Embryonic facial prominence (tissue), 1 donor: ENCODE data around the gene C5orf22.
A peak's percentile ranks its signal among the peaks of the same experiment; 100 is the strongest.
"Not testable (repeated sequence)": the region's sequence is repeated elsewhere in the genome, so short reads cannot be mapped to it uniquely, and the experiment has no call there.

Experiments used
- DNase-seq: peaks from one replicate; pipeline ENCODE4 v3.0.0-alpha.2; 2016; ENCODE audit errors: extremely low spot score

Gene C5orf22

GRCh38 chr5:31531888-31532547 is at the start of gene C5orf22, which contains the start of gene DROSHA:
Gene C5orf22, plus strand, starts transcription at chr5:31532301. Its CDS starts 92 bp downstream, at chr5:31532393.
Gene DROSHA, minus strand, starts transcription at chr5:31532093. Its CDS starts 3,034 bp downstream, at chr5:31529059.
- DNase-seq = peak; percentile 88

GRCh38 chr5:31485376-31486207 is 46.5 kb upstream of the C5orf22 start:
- DNase-seq = no peak

DNA sequence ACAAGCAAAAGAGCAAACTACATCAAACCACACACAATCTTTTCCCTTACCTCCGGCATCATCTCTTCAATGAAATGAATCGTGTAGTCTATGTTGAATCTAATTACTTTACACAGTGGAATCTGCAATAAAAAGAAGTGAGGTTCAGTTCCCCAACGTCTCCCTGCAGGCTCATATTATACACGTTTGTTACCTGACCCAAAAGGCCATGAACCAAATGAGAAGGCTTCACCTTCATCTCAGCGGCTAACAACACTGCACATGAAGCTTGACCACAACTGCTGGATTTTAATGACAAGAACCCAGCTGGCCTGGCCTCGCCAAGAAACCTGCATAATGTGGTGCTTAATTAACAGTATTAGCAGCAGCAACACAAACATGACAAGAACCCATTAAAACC is 45.7 kb upstream of the C5orf22 start:
- no peak for DNase-seq

GRCh38 chr5:31487506-31487905 is 44.6 kb upstream of the C5orf22 start:
- DNase-seq = no peak

- no peak for DNase-seq
Measured at GRCh38 chr5:31492869-31493268, 39.2 kb upstream of the C5orf22 start.

DNA sequence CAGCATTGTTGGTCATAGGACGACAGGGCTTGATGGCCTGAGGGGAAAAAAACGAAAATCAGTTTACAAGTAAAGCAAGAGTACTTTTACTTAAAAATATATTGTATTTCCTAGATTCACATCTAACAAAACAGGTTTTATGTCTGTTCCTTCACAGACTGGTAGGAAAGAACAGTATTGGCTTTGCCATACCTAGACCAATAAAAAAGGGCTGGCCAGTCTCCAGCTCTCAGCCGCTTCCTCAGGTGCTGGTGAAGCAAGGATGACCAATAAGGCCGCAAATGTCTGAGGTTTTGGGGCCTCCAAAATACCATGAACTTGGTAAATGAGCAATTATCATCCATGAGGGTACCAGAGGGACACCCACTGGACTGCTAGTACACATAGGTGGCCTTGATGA is 36.8 kb upstream of the C5orf22 start:
- DNase-seq = no peak

DNA sequence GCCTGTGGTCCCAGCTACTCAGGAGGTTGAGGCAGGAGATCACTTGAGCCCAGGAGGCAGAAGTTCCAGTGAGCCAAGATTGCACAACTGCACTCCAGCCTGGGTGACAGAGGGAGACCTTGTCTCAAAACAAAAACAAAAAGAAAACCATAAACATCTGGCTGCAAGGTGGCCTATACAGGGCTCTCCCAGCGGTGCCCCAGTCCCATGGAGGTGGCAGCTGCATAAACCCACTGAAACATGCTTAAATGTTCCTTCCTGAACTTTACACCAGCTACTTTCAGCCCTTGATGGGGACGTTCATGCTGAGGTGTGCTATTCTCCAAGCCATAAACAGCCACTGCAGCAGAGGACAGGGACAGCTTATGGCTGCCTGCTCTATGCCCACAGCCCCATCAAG is 35.8 kb upstream of the C5orf22 start:
- DNase-seq = no peak

- DNase-seq = no peak
Measured at GRCh38 chr5:31496891-31497290, 35.2 kb upstream of the C5orf22 start.

GRCh38 chr5:31500256-31500655 is 31.8 kb upstream of the C5orf22 start:
- no peak for DNase-seq

- no peak for DNase-seq
Measured at GRCh38 chr5:31502506-31502905, 29.6 kb upstream of the C5orf22 start.

DNA sequence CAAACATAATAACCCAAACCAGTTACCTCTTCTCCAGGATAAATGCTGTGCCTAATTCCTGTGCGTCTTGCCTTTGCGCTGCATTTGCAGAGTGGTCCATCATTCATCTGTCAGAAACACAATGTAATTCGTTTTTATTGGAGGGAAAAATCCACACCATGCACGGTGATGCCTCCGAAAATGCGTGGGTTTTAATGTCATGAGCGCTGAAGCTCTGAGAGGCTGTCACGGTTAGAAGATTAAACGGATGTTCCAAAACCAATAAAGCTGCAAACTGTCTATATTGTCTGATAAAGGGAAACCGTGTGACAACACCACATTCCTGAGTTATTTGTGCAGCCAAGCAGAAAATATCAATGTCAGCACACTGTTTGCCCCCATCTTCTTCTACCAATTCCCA is 27.6 kb upstream of the C5orf22 start:
- no peak for DNase-seq

- DNase-seq = no peak
Measured at GRCh38 chr5:31511305-31511704, 20.8 kb upstream of the C5orf22 start.

DNA sequence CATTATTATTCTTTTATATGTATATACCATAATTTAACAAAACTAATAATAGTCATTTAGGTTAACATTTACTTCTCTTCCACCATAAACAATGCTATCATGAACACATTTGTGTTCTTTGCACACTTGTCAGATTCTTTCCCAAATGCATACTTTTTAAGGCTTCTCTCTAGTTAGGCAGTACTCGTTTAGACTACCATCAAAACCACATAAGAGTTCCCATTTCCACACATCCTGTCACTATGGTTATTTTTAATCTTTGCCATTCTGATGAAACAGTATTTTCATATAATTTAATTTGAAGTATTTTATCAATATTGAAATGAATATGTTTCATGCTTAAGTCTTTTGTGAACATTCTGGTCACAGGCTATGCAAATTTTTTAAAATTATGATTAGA is 15.3 kb upstream of the C5orf22 start:
- no peak for DNase-seq

DNA sequence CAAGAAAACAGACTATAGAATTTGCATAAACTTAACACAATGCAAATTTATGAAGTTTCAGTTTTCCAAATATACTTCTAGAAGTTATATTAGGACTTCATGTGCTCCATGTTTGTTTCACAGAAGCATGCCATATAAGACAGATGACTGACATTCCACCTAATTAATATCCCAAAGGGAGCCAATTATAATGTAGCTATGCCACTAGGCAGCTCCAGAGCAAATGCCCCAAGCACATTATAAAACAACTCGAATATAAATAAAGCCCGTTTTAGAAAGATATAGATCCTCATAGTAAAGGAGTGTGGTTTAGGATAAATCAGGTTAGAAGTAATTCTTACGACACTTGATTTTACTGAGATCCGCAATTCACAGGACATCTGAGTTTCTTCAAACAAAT is 9.1 kb upstream of the C5orf22 start:
- no peak for DNase-seq

DNA sequence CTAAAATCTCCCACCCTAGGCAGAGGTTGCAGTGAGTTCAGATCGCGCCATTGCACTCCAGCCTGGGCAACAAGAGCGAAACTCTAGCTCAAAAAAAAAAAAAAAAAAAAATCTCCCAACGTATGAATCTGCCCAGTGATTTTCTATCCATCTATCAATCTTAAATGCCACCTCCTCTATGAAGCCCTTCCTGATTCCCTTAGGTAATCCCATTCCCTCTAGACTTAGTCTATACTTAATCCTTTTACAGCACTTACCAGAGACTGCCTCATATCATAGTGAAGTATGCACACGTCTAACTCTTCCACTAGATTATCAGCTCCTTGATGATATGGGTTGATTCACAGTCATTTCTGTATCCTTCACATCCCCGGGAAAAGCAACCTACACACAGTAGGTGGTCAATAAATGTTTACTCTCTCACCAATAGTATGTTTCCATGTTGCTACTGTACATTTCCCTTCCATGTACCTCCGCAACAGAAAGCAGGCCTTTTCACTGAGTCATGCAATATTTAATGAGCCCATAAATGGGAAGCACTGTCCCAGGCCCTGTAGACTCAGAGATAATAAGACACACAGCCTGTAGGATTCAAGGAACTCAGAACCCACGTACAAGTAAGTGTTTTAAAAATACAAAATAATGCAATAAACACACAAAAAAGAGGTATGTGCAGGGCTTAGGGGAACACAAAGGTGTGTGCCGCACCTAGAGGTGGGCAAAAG is 1.4 kb upstream of the C5orf22 start:
- DNase-seq = no peak

GRCh38 chr5:31531543-31531887 is 586 bp upstream of the C5orf22 start:
- no peak for DNase-seq

DNA sequence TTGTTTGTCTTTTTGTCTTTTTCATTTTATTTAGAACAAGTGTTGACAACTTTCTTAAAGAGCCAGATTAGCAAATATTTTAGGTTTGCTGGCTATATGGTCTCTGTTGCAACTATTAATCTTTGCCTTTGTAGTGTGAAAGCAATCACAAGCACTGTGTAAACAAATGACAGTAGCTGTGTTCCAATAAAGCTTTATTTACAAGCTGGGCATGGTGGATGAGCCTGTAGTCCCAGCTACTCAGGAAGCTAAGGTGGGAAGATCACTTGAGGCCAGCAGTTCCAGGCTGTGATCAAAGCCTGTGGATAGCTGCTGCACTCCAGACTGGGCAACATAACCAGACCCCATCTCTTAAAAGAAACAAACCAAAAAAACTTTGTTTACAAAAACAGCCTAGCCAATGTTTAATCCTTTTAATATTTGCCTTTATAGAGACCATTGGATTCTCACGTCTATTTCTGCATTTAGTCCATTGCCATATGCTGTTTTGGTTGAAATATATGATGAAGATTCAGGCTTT is 2.5 kb downstream of the C5orf22 start:
- DNase-seq = no peak

GRCh38 chr5:31536873-31537272 is 4.8 kb downstream of the C5orf22 start:
- no peak for DNase-seq

DNA sequence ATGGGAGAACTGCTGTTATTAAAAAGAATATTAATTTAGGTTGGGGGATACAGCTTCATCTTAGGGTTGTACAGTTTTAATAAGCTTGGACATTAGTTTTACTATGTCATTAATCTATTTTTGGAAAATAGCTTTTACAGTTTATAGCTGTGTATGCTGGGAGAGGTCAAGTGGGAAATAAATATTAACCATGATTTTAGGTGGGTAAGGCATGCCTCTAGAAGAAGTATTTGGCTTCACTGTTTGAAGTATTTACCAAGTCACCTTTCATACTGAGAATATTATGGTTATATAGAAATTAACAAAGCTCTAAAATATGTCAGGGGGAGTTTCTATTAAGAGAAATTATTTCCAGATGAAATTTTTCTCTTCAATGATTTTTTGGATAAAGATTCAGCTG is 5.2 kb downstream of the C5orf22 start:
- DNase-seq = no peak

- no peak for DNase-seq
Measured at GRCh38 chr5:31537851-31538250, 5.8 kb downstream of the C5orf22 start.

- not testable (repeated sequence) for DNase-seq
Measured at GRCh38 chr5:31549114-31549513, 17.0 kb downstream of the C5orf22 start.

GRCh38 chr5:31551878-31552277 is 19.8 kb downstream of the C5orf22 start:
- DNase-seq = no peak
